Brain pericyte (primary cell): ENCODE measurements around the gene TNRC18.
"Not testable (repeated sequence)": the region's sequence is repeated elsewhere in the genome, so short reads cannot be mapped to it uniquely, and the experiment has no call there.

ENCODE experiments used
- DNase-seq: peaks from one replicate; pipeline ENCODE4 v3.0.0-alpha.2; 2012; ENCODE audit warnings: low read depth, low spot score

The TNRC18 gene

DNA sequence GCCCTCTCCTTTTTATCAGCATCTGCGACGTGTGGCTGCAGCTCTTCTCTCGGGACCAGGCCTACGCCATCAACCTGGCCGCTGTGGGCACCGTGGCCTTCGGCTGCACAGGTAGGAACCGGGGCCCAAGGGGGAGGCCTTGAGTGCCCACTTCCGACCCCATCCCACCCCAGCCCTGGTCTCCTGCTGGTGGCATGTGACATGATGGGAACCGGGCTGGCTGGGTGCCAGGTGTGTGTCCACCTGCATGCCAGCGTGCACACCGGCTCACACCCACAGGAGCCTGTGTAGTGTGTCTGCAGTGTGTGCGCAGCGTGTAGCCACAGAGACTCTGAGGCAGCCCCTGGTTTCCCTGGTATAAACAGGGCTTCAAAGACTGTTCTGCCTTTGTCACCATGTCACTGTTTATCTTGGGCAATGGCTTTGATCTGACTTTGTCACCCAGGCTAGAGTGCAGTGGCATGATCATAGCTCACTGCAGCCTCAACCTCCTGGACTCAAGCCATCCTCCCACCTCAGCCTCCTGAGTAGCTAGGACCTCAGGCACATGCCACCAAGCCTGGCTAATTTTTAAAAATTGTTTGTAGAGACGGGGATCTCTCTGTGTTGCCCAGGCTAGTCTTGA lies 131.8 kb downstream of the TNRC18 start:
- not testable (repeated sequence) for DNase-seq

DNA sequence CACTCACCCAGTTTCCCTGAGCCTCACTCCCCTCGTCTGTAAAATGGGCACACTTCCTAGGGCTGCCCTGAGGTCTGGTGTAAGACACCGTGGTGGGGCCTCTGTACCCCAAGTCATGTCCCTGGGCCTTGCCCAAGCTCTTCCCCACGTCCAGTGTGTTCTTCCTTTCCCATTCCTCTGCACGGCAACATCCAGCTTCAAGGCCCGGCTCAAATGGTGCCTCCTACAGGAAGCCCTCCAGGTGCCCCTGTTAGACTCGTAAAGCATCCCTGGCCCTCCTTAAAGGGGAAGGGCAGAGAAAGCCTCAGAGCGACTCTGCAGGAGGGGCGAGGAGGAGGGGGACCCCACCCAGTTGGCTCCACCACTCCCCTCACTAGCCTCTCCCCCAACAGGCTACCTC lies 132.3 kb downstream of the TNRC18 start:
- no peak for DNase-seq

DNA sequence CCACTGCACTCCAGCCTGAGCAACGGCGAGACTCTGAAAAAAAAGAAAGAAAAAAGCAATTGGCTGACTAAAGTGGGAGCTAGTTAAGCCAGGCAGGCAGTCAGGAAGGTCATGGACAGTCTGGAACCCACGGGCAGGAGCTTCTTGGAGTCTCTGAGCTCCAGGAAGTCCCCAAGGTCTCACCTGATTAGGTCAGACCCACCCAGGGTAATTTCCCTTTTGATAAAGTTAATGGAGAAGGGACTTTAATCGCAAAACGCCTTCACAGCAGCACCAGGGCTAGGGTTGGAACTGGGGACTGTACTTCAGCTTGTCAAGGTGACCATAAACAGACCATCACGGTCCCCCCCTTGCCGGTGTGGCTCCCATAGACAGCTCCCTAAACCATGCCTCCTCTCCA lies 134.3 kb downstream of the TNRC18 start:
- no peak for DNase-seq

DNA sequence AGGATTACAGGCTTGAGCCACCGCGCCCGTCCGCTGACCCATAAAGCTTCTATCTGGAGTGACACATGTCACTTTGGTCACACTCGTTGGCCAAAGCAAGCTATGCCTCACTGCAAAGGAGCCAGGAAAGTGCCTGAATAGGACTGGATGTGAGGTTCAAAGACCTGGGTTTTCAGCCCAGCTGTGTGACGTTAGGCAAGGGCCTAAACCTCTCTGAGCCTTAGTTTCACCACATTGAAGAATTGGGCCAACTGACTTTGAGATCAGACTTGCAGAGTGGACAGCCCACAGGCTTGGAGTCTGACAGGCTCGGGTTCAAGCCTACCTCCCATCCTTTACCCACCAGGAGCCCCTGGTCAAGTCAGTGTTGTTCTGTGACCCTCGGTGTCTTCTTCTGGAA lies 135.1 kb downstream of the TNRC18 start:
- not testable (repeated sequence) for DNase-seq

DNA sequence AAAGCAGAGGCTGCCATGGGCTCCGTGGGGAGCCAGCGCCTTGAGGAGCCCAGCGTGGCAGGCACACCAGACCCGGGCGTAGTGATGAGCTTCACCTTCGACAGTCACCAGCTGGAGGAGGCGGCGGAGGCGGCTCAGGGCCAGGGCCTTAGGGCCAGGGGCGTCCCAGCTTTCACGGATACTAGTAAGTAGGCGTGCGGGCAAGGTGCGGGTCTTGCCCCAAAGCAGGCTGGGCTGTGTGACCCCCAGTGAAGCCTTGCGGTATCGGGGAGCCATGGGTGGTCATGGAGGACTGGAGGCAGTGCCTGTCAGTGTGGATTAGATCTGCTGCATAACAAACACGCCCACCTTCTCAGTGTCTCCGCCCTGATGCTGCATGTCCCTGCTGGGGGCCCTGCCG lies 135.8 kb downstream of the TNRC18 start:
- DNase-seq = no peak

DNA sequence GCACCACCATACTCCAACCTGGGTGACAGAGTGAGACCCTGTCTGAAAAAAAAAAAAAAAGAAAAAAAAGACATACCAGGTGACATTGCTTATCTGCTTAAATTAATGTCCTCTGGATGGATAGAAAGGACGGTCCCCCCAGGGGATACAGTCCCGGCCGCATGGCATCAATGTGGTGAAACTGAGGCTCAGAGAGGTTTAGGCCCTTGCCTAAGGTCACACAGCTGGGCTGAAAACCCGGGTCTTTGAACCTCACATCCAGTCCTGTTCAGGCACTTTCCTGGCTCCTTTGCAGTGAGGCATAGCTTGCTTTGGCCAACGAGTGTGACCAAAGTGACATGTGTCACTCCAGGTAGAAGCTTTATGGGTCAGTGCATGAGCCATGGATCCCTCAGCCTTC lies 136.3 kb downstream of the TNRC18 start:
- not testable (repeated sequence) for DNase-seq

DNA sequence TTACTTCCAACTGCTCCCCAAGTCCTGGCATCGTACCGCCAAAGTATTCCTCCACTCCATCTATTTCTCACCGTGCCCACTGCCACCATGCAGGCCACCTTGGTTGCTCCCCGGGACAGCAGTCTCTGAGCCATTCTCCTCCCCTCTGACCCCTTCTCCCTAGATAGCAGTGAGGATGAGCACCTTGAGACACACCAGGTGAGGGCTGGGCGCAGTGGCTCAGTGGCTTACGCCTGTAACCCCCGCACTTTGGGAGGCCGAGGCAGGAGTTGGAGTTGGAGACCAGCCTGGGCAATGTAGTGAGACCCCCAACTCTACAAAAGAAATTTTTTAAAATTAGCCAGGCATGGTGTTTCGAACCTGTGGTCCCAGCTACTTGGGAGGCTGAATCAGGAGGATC lies 136.7 kb downstream of the TNRC18 start:
- no peak for DNase-seq

DNA sequence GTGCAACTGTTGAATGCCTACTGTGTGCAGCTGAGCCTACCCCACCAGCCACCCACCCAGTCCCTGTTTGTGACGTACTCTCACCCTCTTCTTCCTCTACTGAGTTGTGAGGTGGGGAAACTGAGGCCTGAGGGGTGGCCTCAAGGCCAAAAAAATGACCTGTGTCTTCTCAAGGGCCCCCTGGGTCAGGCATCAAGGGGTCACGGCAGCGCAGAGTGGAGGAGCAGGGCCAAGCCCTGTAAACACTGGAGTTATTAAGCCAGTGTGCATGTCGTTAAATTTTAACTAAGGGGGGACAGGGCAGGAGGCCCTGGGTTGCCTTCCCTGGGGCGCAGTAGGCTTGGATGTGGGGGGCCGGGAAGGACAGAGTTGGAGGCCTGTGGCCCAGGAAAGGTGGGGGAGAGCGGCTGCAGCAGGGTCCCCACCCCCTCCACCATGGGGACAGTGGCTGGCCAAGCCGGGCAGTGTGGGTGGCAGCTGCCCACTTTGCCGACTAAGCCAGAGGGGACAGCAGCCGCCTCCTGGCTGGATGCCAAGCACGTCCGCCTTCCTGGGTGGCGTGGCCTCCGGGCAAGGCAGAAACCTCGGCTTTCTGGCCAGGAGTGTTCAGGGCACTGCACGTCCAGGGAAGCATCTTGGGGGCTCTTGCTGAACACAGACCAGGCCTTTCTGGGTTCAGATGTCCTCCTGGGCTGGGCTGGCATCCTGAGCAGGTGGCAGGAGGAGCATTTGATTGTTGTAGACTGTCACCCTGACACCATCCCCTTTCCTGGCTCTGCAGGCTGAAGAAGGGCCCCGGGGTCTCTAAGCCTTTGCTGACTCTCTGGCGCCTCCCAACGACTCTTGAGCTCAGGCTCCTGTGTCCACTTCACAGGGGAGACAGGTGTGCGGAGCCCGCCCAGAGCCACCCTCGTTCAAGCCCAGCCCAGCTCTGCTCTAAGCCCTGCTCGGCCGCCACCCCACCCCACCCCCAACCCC lies 139.0 kb downstream of the TNRC18 start:
- no peak for DNase-seq

DNA sequence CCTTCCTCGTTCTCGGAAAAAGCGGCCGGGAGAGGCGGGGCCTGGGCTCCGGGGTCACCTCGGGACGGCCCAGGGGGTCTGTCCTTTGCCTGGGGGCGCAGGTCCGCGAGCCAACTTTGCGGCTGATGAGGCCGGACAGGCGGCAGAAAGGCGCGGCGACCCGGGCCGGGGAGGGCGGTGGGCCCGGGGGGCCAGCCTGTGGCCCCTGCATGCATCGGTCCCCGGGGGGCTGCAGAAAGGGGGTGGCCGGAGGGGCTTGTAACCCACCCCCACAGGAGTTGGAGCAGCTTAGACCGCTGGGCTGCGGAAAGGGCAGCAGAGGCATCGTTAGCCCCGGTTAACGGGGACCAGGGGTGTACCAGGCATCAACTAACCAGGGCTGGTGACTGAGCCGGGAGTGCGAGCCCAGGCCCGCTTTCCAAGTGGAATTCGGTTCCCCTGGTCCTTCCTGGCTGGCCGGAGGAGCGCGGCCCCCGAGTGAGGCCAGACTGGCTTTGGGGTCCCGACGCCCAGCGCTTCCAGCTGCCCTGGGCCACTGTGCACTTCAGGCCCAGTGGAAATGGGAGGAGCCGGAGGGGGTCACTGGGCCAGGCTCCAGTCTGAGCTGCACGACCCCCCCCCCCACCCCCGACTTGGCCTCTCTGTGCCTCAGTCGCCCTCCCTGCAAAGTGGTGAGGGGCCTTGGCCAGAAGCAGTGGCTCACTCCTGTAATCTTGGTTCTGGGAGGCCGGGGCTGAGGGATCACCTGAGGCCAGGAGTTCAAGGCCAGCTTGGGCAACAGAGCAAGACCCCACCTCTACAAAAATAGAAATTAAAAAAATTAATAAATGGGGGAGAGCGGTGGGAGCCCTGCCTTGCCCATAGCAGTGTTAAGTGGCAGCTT lies 140.0 kb downstream of the TNRC18 start:
- DNase-seq = no peak

DNA sequence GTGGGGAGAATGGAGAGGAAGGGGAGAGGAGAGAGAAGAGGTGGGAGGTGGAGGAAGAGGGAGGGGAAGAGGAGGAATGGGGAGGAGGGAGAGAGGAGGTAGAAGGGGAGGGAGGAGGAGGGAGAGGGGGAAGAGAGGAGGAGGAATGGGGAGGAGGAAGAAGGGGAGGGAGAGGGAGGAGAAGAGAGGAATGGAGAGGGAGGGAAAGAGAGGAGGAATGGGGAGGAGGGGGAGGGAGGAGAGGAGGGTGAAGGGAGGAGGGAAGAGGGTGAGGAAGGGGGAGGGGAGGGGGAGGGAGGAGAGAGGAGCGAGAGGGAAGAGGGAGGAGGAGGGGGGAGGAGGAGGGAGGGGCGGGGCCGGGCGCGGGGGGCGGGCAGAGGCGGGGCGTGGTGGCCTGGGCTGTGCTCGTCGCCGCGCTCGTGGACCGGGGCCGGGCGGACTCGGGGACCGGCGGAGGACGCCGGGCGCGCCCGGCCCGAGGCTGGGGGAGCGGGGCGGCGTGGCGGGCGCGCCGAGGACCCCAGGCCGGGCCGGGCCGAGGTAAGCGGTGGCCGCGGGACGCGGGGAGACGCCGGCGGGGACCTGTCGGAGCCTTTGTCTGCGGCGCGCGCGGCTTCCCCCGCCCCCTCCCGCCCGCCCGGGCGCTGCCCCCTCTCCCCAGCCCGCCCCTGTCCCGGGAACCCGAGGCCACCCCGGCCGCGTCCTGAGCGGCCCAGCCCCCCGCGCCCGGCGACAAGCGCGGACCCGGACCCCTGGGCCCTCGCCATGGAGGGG lies 140.9 kb downstream of the TNRC18 start, which contains the start of gene SLC29A4:
SLC29A4 (plus strand) TSS at position 401 of the 774 bp plus-strand sequence. CDS start 4,874 bp downstream, outside the sequence.
- no peak for DNase-seq

DNA sequence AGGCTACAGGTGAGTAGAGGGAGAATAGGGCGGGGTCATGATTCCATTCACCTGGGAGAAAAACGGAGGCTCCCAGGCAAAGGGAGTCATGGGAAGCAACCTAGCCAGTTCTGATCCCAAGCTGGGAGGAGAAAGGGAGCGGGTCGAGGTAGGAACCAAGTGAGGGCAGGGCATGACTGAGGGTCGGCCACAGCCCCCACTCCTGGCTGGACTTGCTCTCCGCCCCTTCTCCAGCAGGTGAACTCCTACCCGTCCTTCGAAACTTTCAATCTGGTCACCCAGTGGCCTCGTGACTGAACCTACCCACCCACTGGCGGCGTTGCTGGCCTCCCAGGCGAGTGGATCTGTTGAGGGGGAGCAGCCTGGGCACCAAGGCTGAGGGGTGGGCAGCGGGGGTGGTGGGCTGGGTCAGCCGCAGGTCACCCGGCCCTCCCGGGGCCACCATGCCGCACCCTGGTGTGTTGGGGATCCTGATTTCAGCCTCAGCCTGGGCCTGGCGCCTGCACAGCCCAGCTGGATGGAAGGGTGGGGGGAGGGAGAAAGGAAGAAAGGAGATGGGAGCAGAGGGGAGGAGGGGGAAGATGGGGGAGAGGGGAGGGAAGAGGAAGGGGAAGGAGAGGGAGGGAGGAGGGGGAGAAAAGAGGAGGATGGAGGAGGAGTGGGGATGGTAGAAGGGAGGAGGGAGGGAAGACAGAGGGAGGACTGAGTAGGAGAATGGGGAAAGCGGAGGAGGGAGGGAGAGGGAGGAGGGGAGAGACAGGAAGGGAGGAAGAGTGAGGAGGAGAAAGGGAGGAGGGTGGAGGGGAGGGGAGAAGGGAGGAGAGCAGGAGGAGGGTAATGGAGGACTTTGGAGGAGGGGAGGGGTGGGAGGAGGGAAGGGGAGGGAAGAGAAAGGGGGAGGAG lies 141.8 kb downstream of the TNRC18 start:
- not testable (repeated sequence) for DNase-seq

DNA sequence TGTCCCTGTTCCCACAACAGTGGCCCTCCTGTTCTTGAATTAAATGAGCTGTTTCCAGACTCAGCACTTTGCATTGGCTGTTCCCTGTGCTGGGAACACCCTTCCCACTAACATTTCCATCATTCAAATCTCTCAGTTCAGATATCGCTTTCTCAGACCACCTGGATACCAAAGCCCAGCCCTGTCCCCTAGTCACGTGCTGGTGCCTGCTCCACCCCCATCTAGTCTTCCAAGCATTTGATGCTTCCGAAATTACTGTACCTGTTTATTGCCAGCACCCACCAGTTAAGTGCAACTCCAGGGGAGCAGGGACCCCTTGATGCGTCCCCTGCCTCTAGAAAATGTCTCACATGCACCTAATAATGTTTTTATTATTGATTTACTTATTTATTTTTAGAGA lies 143.9 kb downstream of the TNRC18 start:
- no peak for DNase-seq

DNA sequence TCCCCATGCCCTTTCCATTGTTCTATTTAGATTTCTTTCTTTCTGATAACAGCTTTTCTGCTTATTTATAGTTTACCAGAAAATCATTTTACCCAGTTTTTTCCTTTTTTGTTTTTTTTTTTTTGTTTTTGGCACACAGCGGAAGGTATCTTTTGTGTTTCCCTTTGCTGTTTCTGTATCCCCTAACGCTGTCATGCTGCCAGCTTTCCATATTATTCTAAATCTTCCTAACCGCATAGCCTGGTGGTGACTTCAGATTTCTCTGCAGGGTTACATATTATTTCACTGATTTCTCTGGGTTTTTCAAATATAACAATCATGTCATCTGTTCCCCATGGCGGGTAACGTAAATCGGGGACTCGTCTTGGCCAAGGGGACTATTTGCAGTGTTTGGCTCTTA lies 144.9 kb downstream of the TNRC18 start:
- no peak for DNase-seq

DNA sequence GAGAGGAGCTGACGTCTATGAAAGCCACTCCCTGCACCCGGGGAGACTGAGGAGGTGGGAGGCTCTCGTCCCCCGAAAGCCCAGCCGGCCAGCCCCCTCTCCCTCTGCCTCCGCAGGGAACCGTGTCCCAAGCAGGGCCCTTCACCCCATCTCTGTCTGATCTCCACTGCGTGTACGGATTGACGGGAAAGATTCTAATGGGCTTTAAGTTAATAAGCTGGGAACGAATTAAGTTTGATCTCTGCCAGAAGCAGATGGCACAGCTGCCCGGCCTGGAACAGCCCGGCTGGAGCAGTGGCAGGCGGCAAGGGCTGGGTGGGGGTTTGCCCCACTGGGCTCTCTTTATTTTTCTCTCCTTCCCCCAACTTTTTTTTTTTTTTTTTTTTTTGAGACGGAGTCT lies 147.0 kb downstream of the TNRC18 start:
- DNase-seq = no peak

DNA sequence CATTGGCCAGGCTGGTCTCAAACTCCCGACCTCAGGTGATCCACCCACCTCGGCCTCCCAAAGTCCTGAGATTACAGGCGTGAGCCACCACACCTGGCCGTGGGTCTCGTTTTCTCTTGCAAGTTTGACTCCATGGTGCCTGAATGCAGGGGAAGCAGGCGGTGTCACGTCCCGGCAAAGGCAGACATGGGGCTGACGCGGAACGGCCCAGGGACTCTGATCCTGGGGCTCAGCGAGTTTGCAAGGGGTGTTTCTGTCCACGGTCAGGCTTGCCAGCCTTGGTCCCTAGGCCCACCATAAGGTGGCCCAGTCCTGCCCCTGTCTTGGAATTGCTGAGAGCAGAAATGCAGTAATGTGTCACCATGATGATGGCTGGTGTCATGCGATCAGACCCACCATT lies 147.5 kb downstream of the TNRC18 start:
- not testable (repeated sequence) for DNase-seq

DNA sequence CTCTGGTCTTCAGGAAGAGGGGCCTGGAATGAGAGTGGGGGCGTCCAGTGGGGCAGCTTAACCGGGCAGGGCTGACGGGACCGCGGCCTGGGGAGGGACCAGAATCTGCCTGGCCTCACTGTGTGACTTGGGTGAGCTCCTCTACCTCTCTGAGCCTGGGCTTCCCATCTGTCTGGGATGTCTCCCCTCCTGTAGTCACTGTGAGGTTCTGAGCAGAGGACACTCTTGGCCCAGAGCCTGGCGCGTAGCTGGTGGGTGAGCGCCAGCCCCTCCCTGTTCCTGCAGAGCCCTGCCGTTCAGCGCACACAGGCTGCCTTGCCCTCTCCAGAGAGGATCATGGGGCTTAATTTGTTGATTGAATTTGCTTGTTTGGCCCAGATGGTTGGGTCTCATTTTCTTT lies 148.1 kb downstream of the TNRC18 start:
- not testable (repeated sequence) for DNase-seq

DNA sequence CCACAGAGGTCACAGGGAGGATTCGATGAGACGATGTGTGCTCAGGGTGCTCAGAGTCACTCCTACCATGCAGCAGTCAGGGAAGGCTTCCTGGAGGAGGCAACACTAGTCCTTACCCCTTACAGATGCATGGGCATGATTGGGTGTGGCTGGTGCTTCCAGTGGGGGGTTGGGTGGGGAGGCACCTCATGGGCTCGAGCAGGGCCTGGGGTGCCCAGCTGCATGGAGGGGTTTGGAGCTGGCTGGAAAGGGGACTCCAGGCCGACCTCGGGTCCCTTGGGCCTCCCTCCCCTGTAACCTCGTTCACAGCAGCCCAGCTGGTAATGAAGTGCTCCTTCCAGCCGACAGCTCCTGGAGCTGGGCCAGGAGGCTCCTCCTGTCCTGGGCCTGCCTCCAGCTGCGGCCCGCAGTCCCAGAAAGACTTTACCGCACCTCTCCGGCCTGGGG lies 148.6 kb downstream of the TNRC18 start:
- DNase-seq = not testable (repeated sequence)

DNA sequence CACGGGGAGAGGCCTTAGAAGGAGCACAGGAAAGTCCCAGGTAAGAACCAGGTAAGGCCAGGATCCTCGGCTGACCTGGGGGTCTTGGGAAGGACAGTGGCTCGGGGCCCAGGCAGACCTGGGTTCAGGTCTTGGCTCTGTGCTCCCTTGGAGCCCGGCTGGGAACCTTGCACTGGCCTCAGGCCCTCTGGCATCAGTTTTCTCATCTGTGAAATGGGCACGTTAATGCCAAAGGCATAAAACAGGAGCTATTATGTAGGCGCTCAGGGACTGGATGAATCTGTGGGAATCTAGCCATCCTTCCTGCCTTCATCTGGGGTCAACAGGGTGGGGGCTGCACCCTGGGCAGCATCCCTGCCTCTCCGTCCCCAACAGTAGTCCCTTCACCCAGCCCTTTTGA lies 149.2 kb downstream of the TNRC18 start:
- no peak for DNase-seq

DNA sequence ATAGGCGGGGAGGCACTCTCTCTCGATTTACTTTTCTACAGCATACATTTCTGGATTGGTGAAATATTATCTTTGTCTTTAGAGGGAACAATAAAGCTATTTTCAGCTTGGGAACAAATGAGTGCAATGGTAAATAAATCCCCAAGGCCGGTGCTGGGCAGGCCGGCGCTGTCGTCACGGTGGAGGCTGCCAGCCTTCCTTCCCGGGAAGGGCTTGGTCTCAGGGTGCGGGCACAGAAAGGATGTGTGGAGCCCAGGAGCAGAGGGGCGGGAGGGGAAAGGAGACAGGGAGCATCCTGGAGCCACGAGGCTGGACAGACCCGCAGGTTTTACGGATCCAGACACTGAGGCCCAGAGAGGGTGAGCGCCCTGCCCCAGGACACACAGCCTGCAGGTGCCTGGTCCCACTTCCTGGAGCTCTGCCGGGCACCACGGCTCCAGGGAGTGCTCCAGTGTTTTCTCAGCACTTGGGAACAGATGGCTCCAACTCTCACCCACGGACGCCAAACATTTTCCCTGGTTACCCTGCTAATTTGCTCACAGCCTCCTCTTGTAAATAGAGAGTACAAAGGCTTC lies 149.7 kb downstream of the TNRC18 start:
- DNase-seq = not testable (repeated sequence)

DNA sequence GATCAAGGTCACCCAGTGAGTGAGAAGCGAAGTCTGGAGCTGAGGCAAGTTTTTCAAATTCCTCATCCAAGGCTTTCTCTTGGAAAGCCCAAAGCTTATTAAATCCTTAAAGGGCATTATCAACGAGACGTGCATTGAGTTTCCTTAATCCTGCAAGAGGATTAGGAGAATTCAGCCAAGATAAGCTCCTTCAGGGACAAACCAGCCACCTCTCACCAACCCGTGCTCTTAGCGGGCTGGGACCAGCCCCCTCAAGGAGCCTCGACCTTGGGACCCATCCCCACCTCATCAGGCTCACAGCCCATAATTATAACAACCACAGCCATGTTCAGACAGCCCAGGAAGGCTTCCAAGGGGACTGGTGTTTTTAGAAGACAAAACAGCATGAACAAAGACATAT lies 152.8 kb downstream of the TNRC18 start:
- DNase-seq = no peak
